Thyroid gland (tissue), 4 donors: ENCODE measurements around the gene CHODL. TPM values are rescaled to one million over a fixed set of nuclear protein-coding genes. Genes with fewer than 3 reads are reported as not detected.

Source experiments
- DNase-seq, 2 donors: peaks; one replicate each; pipeline ENCODE4 v3.0.0-alpha.2; 2019
- H3K27ac ChIP-seq, 3 donors: fragments of 200-600 bp; sonication (generic); 1 replicate in 2 of 3; 2 replicates in 1 of 3; pipeline ENCODE4 v1.5.1; 2016 to 2019; ENCODE audit warnings: mild to moderate bottlenecking in 1 of 3, moderate library complexity in 1 of 3
- H3K27me3 ChIP-seq: fragments of 200-600 bp; sonication (generic); one replicate; pipeline ENCODE4 v1.5.1; 2019
- H3K36me3 ChIP-seq, 2 donors: fragments of 200-600 bp; sonication (generic); one replicate each; pipeline ENCODE4 v1.5.1; 2016 to 2019
- H3K4me1 ChIP-seq, 2 donors: fragments of 200-600 bp; sonication (generic); one replicate each; pipeline ENCODE4 v1.5.1; 2017 to 2019
- H3K4me3 ChIP-seq, 3 donors: fragments of 200-600 bp; sonication (generic); replicated peaks in 1 of 3; 1 replicate in 2 of 3; 2 replicates in 1 of 3; pipeline ENCODE4 v1.5.1; 2016; ENCODE audit warnings: mild to moderate bottlenecking in 1 of 3
- H3K9me3 ChIP-seq: fragments of 200-600 bp; sonication (generic); one replicate; pipeline ENCODE4 v1.5.1; 2017
- POLR2A ChIP-seq, 2 donors: fragments of 450-650 bp; IDR thresholded peaks; one replicate each; pipeline ENCODE4 v1.6.1; 2017; ENCODE audit warnings: antibody characterized with exemption in 2 of 2, mild to moderate bottlenecking in 2 of 2, moderate library complexity in 1 of 2
- WGBS, 2 donors: methylation state at CpG; one replicate each; pipeline ENCODE4 v1.1.5; 2017; 5-methylcytosine and 5-hydroxymethylcytosine counted together
- intact Hi-C: fragments of 100-400 bp; cut with DNase I; formaldehyde crosslinking; loops from one replicate; pipeline ENCODE4 v1.15.1; 2023
- total RNA-seq, 4 donors: library from RNA; depleted of rRNA; stranded (reverse); fragments of >200 nt; gene quantifications; one replicate each; pipeline ENCODE4 v1.2.3, GENCODE V29; 2016
- TF ChIP-seq, protein P1 (sequence below), 6 experiments: fragments of 200-600 bp in 3 of 6; fragments of 450-650 bp in 3 of 6; sonication (generic) in 3 of 6; IDR thresholded peaks; one replicate each; pipeline ENCODE4 v1.5.1; 2016 to 2019; ENCODE audit warnings: antibody characterized with exemption in 6 of 6, mild to moderate bottlenecking in 2 of 6, inconsistent platforms in 1 of 6, moderate library complexity in 1 of 6

The CHODL gene
- total RNA-seq, 4 donors from 2014 or later, result 0.45 to 1.9 (median 1.4) TPM

DNA sequence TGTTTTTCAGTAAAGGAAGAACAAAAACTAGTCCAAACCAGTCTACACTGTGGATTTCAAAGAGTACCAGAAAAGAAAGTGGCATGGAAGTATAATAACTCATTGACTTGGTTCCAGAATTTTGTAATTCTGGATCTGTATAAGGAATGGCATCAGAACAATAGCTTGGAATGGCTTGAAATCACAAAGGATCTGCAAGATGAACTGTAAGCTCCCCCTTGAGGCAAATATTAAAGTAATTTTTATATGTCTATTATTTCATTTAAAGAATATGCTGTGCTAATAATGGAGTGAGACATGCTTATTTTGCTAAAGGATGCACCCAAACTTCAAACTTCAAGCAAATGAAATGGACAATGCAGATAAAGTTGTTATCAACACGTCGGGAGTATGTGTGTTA lies 21.3 kb downstream of the CHODL start:
- Histone ChIP-seq H3K9me3 (no peaks in the 10 kb centered on the region), H3K27me3 (no peaks in the 10 kb centered on the region), H3K36me3 (no peaks in the 10 kb centered on the region), H3K4me3 (no peak overlapping the region), H3K27ac (no peak overlapping the region), H3K4me1 (no peaks in the 10 kb centered on the region)
- no peak for TF ChIP-seq POLR2A (IDR thresholded peaks at IDR 0.05)
- TF ChIP-seq, protein P1, sequence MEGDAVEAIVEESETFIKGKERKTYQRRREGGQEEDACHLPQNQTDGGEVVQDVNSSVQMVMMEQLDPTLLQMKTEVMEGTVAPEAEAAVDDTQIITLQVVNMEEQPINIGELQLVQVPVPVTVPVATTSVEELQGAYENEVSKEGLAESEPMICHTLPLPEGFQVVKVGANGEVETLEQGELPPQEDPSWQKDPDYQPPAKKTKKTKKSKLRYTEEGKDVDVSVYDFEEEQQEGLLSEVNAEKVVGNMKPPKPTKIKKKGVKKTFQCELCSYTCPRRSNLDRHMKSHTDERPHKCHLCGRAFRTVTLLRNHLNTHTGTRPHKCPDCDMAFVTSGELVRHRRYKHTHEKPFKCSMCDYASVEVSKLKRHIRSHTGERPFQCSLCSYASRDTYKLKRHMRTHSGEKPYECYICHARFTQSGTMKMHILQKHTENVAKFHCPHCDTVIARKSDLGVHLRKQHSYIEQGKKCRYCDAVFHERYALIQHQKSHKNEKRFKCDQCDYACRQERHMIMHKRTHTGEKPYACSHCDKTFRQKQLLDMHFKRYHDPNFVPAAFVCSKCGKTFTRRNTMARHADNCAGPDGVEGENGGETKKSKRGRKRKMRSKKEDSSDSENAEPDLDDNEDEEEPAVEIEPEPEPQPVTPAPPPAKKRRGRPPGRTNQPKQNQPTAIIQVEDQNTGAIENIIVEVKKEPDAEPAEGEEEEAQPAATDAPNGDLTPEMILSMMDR (IDR thresholded peaks at IDR 0.05), result no peak
- no peak for DNase-seq
- intact Hi-C loops, result no loop called here
- 90 to 92% methylated on average over 2 of the region's 2 CpGs for WGBS, 2 donors

DNA sequence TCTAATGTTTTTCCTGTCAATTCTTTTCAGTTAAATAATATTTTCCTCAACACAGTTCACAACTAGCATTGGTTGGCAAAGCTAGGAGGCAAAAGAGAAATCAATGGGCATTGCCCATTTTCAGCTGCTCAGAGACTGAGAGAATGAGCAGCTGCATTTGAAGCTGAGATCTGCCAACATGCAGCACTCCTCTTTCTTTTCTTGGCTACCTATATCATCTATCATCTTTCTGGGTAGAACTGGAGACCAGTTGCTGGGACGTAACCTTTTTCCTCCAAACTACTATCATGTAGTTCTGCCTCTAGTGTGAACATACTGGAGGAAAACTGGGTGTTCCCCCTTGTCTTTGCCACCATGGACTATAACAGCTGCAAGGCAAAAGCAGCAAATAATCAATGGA lies 22.9 kb downstream of the CHODL start:
- DNase-seq, result no peak
- no peak overlapping the region for H3K27ac ChIP-seq
- H3K4me3 ChIP-seq, result no peak overlapping the region
- H3K9me3 ChIP-seq, result no peaks in the 10 kb centered on the region
- intact Hi-C loops, result no loop called here
- 85 to 100% methylated on average over 1 of the region's 1 CpG for WGBS, 2 donors
- H3K4me1 ChIP-seq, result no peaks in the 10 kb centered on the region
- TF ChIP-seq, protein P1 (IDR thresholded peaks at IDR 0.05), result no peak
- TF ChIP-seq POLR2A (IDR thresholded peaks at IDR 0.05), result no peak
- H3K36me3 ChIP-seq, result no peaks in the 10 kb centered on the region
- no peaks in the 10 kb centered on the region for H3K27me3 ChIP-seq

DNA sequence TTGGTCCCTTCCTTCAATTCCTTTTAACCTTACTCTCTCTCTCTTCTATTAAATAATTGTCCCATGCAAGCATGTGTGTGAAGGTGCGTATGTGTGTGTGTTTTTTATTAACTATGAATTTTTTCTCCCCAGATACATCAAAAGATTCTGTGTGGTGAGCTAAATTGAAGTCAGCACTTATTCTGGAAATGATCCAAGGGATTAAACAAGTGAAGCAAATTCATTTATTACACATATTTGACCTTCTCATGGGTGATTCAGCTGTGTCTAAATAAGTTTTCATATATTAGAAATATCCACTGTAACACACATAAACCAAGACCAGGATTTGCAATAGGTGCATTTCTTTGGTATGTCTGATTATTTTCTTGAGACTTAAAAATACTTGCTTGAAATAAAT lies 24.3 kb downstream of the CHODL start:
- WGBS, 2 donors, result 94 to 95% methylated on average over 1 of the region's 1 CpG
- H3K4me1 ChIP-seq, result no peaks in the 10 kb centered on the region
- no peaks in the 10 kb centered on the region for H3K36me3 ChIP-seq
- no peak for TF ChIP-seq POLR2A (IDR thresholded peaks at IDR 0.05)
- TF ChIP-seq, protein P1 (IDR thresholded peaks at IDR 0.05), result no peak
- no peaks in the 10 kb centered on the region for H3K27me3 ChIP-seq
- DNase-seq, result no peak
- H3K4me3 ChIP-seq, result no peak overlapping the region
- H3K27ac ChIP-seq, result no peak overlapping the region
- H3K9me3 ChIP-seq, result no peaks in the 10 kb centered on the region
- intact Hi-C loops, result no loop called here

DNA sequence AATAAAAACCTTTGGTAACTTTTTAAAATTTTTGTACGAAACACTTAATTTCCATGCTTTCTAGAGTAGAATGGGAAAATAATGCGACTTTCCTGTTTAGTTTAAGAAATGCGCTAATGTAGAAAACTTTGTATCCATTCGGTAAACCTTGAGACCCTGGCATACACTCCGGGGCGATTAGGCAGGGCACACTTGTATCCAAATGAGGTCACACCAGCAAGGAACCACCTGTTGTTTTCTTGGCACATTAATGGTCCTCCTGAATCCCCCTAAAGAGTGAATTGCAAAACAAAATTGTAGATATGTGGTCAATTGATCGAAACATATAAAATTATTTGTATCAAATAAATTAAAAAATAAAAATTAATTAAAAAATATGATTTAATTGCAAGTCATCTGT lies 25.2 kb downstream of the CHODL start:
- DNase-seq, result no peak
- H3K27me3 ChIP-seq, result no peaks in the 10 kb centered on the region
- H3K4me1 ChIP-seq, result no peaks in the 10 kb centered on the region
- no peaks in the 10 kb centered on the region for H3K9me3 ChIP-seq
- 90 to 93% methylated on average over 7 of the region's 7 CpGs for WGBS, 2 donors
- no peak for TF ChIP-seq POLR2A (IDR thresholded peaks at IDR 0.05)
- TF ChIP-seq, protein P1 (IDR thresholded peaks at IDR 0.05), result no peak
- intact Hi-C loops, result no loop called here
- no peak overlapping the region for H3K27ac ChIP-seq
- H3K36me3 ChIP-seq, result no peaks in the 10 kb centered on the region
- H3K4me3 ChIP-seq, result no peak overlapping the region

DNA sequence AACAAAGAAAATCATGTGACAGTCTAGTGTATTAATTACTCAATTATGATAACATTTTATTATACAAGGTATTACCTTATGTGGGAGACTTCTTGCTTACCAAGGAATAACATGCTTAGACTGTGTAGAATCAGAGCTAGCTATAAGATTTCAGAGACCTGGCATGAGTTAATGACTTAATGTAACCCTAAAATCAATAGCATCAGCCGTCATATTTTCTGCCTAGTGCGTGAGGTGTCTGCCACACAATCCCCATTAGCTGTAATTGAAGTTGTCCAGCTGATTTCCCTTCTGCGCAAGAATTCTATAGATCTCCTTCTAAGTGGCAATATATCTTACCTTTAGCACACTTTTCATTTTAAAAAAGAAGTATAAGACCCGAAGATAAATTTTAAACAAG lies 28.8 kb downstream of the CHODL start:
- Histone ChIP-seq H3K27me3 (no peaks in the 10 kb centered on the region), H3K36me3 (no peaks in the 10 kb centered on the region), H3K4me3 (no peak overlapping the region), H3K27ac (no peak overlapping the region), H3K4me1 (no peaks in the 10 kb centered on the region), H3K9me3 (no peaks in the 10 kb centered on the region)
- DNase-seq, result no peak
- WGBS, 2 donors, result 87 to 88% methylated on average over 4 of the region's 4 CpGs
- intact Hi-C loops, result no loop called here
- TF ChIP-seq, protein P1 (IDR thresholded peaks at IDR 0.05), result no peak
- TF ChIP-seq POLR2A (IDR thresholded peaks at IDR 0.05), result no peak
